ENCODE data around the gene NUDT14. TPM values are rescaled to one million over a fixed set of nuclear protein-coding genes. Genes with fewer than 3 reads are reported as not detected.

NUDT14 gene
- total and polyA plus RNA-seq, 2 of the 4 experiments (the other 2 are of a cell fraction), result 5.6 to 9.3 TPM

DNA sequence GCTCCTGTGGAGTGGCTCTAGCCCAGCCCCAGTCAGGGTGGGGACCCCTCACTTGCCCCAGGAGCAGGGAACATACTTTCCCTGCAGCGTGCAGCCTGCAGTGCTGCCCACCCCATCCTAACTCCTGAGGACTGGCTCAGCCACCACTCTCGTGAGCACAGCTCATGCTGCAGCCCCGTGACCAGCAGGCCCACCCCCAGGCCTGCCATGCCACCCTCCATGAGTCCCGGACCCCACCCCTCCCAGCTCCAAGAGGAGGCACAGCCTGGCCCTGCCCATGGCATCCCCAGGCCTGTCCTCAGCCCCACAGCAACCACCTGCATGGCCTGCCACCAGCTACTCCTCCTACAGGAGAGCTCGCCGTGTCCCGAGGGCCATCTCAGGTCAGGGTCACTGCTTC lies 8.6 kb downstream of the NUDT14 start:
- Histone ChIP-seq H4K91ac (ENCODE audit: insufficient read depth, low read depth, low read length) (no peak overlapping the region), H3K27ac (ENCODE audit: insufficient read depth, low read length) (no peak overlapping the region), H4K5ac (ENCODE audit: low read depth, low read length) (no peak overlapping the region), H3K14ac (replicated peaks; ENCODE audit: low read depth, low read length) (no peak overlapping the region), H2AFZ (replicated peaks; ENCODE audit: low read length, poor library complexity) (no peak overlapping the region), H3K23ac (ENCODE audit: low read depth, low read length) (no peak overlapping the region), H4K20me1 (ENCODE audit: insufficient read depth, low read length) (no peaks in the 10 kb centered on the region; the same call in 1 of the 2 replicates), H2AK5ac (ENCODE audit: low read depth, low read length) (no peak overlapping the region), H3K4me1 (ENCODE audit: control insufficient read depth, insufficient read depth, low read length) (peaks cover 5% of the 10 kb centered on the region; the same call in 1 of the 2 replicates), H4K8ac (ENCODE audit: low read depth in 2 of 2, low read length in 2 of 2) (no peak overlapping the region), H3K4me3 (ENCODE audit: insufficient read depth, low read depth, low read length) (no peak overlapping the region), H3K9ac (ENCODE audit: low read depth, low read length) (no peak overlapping the region), H3K27me3 (ENCODE audit: control insufficient read depth, insufficient read depth, low read length) (peaks cover 36% of the 10 kb centered on the region), H3K56ac (ENCODE audit: extremely low read depth, insufficient read depth, low read length) (no peak overlapping the region), H3K4me2 (ENCODE audit: low read depth, low read length) (no peak overlapping the region), H3K36me3 (ENCODE audit: control insufficient read depth, insufficient read depth, low read length) (no peaks in the 10 kb centered on the region), H3K9me3 (ENCODE audit: control insufficient read depth, insufficient read depth, low read length) (no peaks in the 10 kb centered on the region), H3K4ac (ENCODE audit: low read depth, low read length) (no peak overlapping the region), H2BK5ac (ENCODE audit: low read depth, low read length, poor library complexity, severe bottlenecking) (no peak overlapping the region), H3K79me1 (ENCODE audit: low read depth in 1 of 2, low read length in 2 of 2) (no peaks in the 10 kb centered on the region), H3K9me1 (ENCODE audit: insufficient read depth, low read length) (no peaks in the 10 kb centered on the region), H2BK15ac (ENCODE audit: low read depth, low read length) (no peak overlapping the region), H2BK120ac (ENCODE audit: low read depth, low read length) (no peak overlapping the region), H2AK9ac (replicated peaks; ENCODE audit: low read depth, low read length, poor library complexity) (no peak overlapping the region), H2BK20ac (ENCODE audit: low read depth, low read length) (no peak overlapping the region), H3K18ac (ENCODE audit: low read depth, low read length) (no peak overlapping the region)
- WGBS, 2 experiments (ENCODE audit: extremely low coverage in 2 of 2, insufficient read length in 1 of 2), result 45% methylated on average over 4 of the region's 7 CpGs; no CpG with 5 or more reads in 1 of the 2 experiments
- no TSS peak for BruUV-seq (replicated peaks)
- dilution Hi-C loops (cut with HindIII; ENCODE audit: low sequenced_read_pairs, unreplicated experiment), result no loop called here
- ChIA-PET POLR2A (ENCODE audit: unreplicated experiment) (no interaction called here), CTCF (no interaction called here)
- intact Hi-C loops (cut with micrococcal nuclease), result no loop called here
- no peak for TF ChIP-seq BHLHE40 (IDR thresholded peaks at IDR 0.05; ENCODE audit: low read depth, low read length)
- TF ChIP-seq CHD1 (IDR thresholded peaks at IDR 0.05; ENCODE audit: low read depth, low read length), result no peak
- TF ChIP-seq RAD21 (IDR thresholded peaks at IDR 0.05; ENCODE audit: low read length), result no peak
- TF ChIP-seq RFX5 (IDR thresholded peaks at IDR 0.05; ENCODE audit: low read depth, low read length), result no peak
- TF ChIP-seq, protein P1, sequence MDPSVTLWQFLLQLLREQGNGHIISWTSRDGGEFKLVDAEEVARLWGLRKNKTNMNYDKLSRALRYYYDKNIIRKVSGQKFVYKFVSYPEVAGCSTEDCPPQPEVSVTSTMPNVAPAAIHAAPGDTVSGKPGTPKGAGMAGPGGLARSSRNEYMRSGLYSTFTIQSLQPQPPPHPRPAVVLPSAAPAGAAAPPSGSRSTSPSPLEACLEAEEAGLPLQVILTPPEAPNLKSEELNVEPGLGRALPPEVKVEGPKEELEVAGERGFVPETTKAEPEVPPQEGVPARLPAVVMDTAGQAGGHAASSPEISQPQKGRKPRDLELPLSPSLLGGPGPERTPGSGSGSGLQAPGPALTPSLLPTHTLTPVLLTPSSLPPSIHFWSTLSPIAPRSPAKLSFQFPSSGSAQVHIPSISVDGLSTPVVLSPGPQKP (IDR thresholded peaks at IDR 0.05; ENCODE audit: borderline replicate concordance, low read depth, low read length), result no peak
- no peak for TF ChIP-seq MAZ (IDR thresholded peaks at IDR 0.05; ENCODE audit: borderline replicate concordance, low read depth, low read length)
- no peak for TF ChIP-seq SMC3 (IDR thresholded peaks at IDR 0.05; ENCODE audit: low read depth, low read length)
- DNase-seq (no peak), ATAC-seq (ENCODE audit: low read depth) (no peak)
- in situ Hi-C loops (cut with MboI; ENCODE audit: low sequenced_read_pairs), result no loop called here
